ENCODE data around the gene SIDT2. TPM values are rescaled to one million over a fixed set of nuclear protein-coding genes. Genes with fewer than 3 reads are reported as not detected.

SIDT2 gene
- polyA plus RNA-seq, 1 donor from 2014 or later = 11.1 TPM

GRCh38 chr11:117197516-117198456, 19.2 kb downstream of the SIDT2 start:
- H3K9ac ChIP-seq (ENCODE audit: low read length) = no peak overlapping the region
- no peaks in the 10 kb centered on the region for H3K9me3 ChIP-seq (ENCODE audit: low read length)
- no peak overlapping the region for H3K27ac ChIP-seq (ENCODE audit: low read length)
- H2AFZ ChIP-seq (ENCODE audit: low read depth, low read length) = no peak overlapping the region
- TF ChIP-seq EZH2 (IDR thresholded peaks at IDR 0.05; ENCODE audit: borderline replicate concordance, insufficient read depth, low read length, poor library complexity, severe bottlenecking) = no peak
- no peak for TF ChIP-seq REST (IDR thresholded peaks at IDR 0.05; ENCODE audit: borderline replicate concordance)
- TF ChIP-seq TAF1 (IDR thresholded peaks at IDR 0.05; ENCODE audit: low read depth) = no peak
- no peak for TF ChIP-seq SMC3 (conservative IDR thresholded peaks at IDR 0.05; ENCODE audit: poor library complexity)
- no peak for TF ChIP-seq RAD21 (conservative IDR thresholded peaks at IDR 0.05)
- TF ChIP-seq EP300 (conservative IDR thresholded peaks at IDR 0.05; ENCODE audit: poor library complexity, severe bottlenecking) = no peak
- H3K9me2 ChIP-seq (ENCODE audit: insufficient read depth, low read length) = no peaks in the 10 kb centered on the region
- no peak overlapping the region for H3K4me3 ChIP-seq (ENCODE audit: low read length)
- H3K79me2 ChIP-seq (replicated peaks; ENCODE audit: insufficient read depth, low read length) = no peaks in the 10 kb centered on the region
- no peaks in the 10 kb centered on the region for H3F3A ChIP-seq (ENCODE audit: insufficient read depth, low read length, poor library complexity, severe bottlenecking)
- no peaks in the 10 kb centered on the region for H3K36me3 ChIP-seq (ENCODE audit: insufficient read depth, low read length)
- no peaks in the 10 kb centered on the region for H4K20me1 ChIP-seq (ENCODE audit: insufficient read depth)
- H3K27me3 ChIP-seq (ENCODE audit: insufficient read depth, low read depth, low read length) = no peaks in the 10 kb centered on the region
- H3K4me2 ChIP-seq (ENCODE audit: low read length) = no peak overlapping the region

- Histone ChIP-seq H3K4me2 (ENCODE audit: low read length) (no peak overlapping the region), H4K20me1 (ENCODE audit: insufficient read depth) (no peaks in the 10 kb centered on the region), H3K9ac (ENCODE audit: low read length) (no peak overlapping the region), H3K36me3 (ENCODE audit: insufficient read depth, low read length) (no peaks in the 10 kb centered on the region), H3F3A (ENCODE audit: insufficient read depth, low read length, poor library complexity, severe bottlenecking) (no peaks in the 10 kb centered on the region), H3K9me3 (ENCODE audit: low read length) (no peaks in the 10 kb centered on the region), H3K79me2 (replicated peaks; ENCODE audit: insufficient read depth, low read length) (no peaks in the 10 kb centered on the region), H3K4me3 (ENCODE audit: low read length) (no peak overlapping the region), H3K9me2 (ENCODE audit: insufficient read depth, low read length) (no peaks in the 10 kb centered on the region), H3K27ac (ENCODE audit: low read length) (no peak overlapping the region), H2AFZ (ENCODE audit: low read depth, low read length) (no peak overlapping the region), H3K27me3 (ENCODE audit: insufficient read depth, low read depth, low read length) (no peaks in the 10 kb centered on the region)
- TF ChIP-seq TAF1 (IDR thresholded peaks at IDR 0.05; ENCODE audit: low read depth) (no peak), EZH2 (IDR thresholded peaks at IDR 0.05; ENCODE audit: borderline replicate concordance, insufficient read depth, low read length, poor library complexity, severe bottlenecking) (no peak), RAD21 (conservative IDR thresholded peaks at IDR 0.05) (no peak), MXI1 (conservative IDR thresholded peaks at IDR 0.05; ENCODE audit: poor library complexity, severe bottlenecking) (no peak), CTCF (IDR thresholded peaks at IDR 0.05; ENCODE audit: poor library complexity, severe bottlenecking) (no peak)
Measured at GRCh38 chr11:117198613-117199012, 20.1 kb downstream of the SIDT2 start.

Data from neural cell (in vitro differentiated cells).